ENCODE data around the gene MEIS1.

MEIS1 gene

DNA sequence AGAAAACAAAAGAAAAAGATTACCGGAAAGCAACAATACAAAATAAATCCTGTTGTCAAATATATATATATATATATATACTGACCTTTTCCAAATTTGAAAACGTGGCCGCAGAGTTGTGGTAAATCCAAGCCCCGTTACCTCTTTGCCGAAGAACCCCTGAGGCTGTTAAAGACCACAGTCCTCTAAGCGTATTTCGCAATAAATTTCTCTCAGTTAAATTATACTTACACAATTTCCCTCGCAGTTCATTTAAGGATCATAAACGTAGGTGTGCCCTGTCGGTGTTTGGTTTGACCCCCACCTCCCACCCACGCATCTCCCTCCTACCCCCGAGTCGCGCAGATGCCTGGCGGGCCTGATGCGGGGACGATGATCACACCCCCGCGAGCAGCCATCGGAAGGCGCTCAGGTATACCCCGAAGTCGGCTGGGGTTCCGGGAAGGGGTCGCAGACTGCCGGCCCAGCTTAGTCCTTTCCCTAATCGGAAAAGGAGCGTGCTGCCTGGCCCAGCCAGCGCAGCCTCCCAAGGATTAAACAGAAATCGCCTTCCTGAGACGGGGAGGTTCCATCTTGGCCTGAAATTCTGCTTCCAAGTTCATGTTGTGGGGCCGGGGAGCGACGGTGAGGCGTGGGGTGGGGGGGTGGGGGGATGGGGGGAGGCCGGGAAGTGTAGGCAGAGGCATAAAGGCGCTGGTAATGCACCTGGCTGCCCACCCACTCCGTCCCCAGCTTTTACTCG lies 2.9 kb upstream of the MEIS1 start:
- no peak for DNase-seq

DNA sequence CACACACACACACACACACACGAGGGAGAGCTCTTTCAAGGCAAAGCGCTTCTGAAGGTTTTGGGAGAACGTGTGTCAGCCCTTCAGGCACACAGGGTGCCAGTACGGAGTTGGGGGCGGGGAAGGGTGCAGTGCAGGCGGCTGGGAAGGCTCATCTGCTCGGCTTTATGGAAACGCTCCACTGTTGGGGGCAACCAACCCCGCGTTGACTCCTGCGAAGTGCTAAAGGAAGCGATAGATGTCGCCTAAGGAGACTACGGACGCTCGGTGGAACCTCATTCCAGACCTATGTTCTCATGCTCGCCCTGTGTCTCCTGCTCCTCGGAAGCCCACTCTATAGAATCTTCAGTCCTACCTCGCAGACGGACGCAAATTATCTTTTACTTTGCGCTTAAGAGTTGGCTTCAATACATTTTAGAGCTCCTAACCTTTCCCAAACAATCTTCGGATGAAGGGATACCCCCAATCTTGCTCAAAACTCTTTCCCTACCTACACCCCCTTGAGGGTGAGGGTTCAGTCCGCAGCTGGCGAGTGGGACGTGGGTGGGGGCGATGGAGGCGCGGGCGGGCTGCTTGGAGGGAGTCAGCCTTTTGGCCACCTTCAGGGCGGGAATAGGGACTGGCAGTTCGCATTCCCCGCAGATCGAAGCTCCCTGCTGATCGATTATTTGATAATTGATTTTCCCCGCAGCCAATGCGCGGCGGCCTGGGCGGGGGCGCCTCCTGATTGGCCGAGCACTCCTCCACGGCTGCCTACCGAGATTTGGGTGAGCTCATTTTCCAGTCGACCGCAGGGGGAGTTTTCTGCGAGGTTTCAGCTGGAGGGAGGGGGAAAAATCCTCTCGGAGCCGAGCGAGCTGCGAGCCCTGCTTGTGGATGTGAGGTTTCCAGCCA lies 1.9 kb upstream of the MEIS1 start:
- no peak for DNase-seq

DNA sequence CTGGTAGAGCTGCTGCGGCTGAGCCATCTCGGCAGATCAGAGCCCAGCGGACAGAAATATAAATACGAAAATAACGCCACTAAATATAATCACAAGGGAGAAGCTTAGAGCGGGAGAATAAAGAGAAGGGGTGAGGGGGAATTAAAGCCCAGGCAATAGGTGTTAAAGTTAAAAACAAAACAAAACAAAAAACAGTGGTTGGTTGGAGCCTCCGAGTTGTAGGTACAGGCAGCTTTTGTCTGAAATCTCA lies 1.3 kb upstream of the MEIS1 start:
- DNase-seq: no peak

DNA sequence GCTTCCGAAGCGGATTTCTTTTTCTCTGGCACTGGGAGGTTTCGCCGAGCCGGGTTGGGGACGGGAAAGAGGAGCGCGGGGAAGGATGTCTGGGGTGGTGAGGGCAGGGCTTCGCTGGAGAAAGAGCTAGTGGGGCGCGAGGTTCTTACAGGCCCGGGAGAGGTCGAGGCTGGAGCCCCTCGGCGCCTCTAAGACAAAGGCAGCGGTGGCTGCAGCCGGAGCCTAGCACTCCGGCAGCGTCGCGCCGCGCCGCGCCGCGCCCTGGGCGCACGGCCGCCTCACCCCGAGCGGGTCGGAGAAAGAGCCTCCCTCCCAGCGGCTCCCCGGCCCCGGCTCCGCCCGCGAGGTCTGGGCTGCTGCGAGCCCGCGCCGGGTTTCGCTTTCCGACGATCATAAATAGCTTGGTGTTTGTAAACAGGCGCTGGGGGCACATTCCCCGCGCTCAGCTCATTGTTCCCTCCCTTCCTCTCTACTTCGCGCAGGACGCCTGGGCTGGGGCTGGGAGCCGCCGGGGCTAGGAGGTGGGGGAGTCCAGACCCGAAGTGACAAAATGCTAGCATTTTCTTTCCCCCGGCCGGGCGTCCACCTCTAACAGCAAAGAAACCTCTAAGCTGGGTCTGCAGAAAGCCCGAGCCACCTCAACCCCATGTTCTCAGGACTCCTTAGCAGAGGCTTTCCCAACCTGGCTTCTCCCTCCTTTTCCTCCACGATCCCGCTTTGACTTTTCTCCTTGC lies 813 bp upstream of the MEIS1 start:
- no peak for DNase-seq

DNA sequence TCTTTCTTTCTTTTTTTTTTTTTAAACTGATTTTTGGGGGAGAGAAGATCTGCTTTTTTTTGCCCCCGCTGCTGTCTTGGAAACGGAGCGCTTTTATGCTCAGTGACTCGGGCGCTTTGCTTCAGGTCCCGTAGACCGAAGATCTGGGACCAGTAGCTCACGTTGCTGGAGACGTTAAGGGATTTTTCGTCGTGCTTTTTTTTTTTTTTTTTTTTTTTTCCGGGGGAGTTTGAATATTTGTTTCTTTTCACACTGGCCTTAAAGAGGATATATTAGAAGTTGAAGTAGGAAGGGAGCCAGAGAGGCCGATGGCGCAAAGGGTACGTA lies 587 bp downstream of the MEIS1 start:
- DNase-seq: no peak

DNA sequence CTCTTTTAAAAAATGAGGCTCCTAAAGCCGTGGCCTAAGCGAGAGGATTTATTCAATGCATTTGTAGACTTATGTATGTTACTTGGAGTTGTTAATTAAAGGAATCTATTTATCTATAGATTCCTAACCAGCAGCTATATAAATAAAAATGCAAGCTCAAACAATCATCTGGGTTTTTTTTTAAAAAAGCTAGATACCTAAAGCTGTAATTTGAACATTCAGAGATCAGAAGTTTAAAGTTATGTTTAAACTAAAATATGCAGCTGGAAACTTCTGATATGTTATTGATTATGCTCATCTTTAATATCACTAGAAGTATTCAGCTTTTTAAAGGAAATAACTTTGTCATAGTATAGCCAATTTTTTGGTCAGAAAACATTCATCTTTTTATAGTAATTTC lies 1.0 kb downstream of the MEIS1 start:
- DNase-seq: no peak

DNA sequence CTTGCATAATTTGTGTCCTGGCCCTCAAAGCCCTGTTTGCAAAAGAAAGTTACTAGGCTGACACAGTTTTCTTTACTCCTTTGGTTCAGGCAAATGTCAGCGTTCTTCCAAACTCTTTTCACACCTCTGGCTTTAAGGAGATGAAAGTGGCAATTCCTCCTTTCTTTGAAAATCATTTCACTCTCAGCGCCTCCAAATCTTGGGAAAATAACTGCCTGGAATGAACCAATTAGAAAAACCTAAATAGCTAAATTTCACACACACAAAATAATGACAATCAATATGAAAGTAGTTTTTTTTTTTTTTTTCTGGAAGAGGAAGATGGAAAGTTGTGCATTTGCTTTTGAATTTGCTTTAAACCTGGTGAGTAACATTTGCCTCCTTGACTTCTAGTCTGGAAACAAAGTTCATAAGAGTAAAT lies 1.7 kb downstream of the MEIS1 start:
- DNase-seq: no peak

DNA sequence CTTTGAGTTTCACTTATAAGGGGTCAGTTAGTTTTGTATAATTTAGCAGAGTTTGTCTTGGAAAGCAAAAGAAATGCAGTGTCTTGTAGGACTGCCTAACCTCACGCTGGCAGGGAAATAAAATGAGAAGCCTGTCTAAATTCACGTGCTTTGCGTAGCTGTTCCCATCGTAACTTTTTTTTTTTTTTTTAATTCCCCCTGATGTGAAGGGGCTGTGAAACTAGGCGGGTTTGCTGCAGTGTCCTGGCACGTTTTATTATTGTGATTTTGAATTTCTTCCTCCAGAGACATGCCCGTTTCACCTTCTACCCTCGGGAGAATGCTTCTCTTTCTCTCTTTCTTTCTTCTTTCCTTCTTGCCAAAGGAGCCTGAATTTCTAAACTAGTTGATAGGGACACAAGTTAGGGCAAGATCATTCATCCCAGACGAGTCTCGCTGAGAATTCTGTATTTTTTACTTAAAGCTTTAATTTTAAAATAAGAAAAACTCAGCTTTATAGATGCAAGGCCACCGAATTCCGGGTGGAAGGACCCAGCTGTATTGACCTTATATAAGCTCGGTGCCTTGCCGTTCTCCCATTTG lies 2.3 kb downstream of the MEIS1 start:
- DNase-seq: no peak

DNA sequence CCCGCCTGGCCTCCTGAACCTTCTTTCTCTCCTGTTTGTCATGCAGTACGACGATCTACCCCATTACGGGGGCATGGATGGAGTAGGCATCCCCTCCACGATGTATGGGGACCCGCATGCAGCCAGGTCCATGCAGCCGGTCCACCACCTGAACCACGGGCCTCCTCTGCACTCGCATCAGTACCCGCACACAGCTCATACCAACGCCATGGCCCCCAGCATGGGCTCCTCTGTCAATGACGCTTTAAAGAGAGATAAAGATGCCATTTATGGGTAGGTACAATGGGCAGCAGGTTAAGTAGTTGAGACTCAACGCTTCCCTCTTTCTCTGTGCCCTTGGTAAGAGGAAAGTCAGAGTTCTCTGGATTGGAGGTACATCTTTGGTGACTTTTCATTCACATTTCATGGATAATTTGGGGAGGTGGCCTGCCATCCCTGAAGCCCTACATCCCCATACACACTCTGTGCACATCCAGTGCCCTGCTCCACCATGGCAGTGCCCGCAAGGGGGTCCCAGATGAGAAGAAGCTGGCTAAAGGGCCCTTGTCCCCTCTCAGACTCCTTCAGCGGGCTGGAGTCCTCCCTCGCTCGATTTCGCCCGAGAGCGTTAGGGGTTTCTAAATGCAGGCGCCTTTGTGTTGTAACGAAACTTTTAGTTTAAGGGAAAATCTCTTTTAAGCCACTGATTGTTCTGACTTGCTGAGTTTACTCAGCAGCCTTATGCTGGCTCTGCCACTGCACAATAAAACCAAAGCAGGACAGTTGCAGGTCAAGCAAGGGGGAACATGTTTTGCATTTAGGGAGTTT lies 3.0 kb downstream of the MEIS1 start:
- DNase-seq: no peak

DNA sequence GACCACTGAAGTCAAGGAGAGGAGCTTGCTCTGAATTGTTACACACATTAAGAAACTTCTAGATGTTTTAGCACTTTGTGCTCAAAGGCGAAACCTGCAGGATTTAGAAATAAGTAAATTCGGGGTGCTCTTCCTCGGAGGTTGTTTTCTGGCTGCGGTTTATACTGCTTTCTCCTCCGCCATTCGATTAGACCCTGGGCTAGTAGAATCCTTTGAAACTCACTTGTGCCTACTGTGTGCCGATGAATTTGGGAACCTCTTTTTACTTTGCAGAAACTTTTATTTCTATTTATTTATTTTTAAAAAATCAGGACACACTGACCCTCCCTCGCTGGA lies 3.5 kb downstream of the MEIS1 start:
- no peak for DNase-seq

DNA sequence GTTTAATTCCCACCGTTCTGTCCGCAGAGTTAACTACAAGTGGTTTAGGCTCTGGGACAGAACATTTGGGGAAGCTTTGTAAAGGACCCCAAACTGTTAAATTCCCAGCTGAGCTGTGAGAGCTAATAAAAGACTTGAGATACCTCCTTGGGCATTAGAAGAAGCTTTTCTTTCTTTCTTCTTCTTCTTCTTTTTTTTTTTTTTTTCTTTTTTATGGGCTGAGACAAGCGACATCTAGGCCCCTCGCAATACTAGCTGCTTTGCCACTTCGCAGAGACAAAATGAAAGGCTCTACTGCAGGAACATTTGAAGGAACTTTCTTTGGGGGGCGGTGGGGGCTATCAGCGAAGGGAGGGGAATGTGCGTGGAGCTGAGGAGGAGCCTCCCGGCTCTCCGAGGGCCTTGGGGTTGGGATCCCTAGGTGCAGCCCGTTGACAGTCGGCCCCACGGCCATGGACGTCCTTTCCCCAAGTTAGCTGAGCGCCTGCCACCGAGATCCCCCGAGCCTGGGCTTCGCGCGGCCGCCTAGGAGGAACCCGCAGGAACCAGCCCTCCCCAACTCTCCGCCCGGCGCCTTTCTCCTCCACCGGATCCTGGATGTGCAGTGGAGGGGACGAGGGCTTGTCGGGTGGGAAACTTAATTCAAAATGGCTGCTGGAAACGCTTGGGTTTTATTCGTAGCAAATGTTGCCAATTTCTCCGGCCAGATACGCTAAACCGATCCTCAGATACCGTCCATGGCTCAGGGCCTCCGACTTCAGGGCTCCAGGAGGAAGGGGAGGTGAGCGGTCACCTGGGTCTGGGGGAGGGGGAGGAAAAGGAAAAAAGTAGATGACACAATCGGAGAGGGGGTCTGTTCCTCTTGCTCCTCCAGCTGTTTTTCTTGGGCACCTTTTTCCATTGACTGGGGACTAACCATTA lies 4.2 kb downstream of the MEIS1 start:
- no peak for DNase-seq

DNA sequence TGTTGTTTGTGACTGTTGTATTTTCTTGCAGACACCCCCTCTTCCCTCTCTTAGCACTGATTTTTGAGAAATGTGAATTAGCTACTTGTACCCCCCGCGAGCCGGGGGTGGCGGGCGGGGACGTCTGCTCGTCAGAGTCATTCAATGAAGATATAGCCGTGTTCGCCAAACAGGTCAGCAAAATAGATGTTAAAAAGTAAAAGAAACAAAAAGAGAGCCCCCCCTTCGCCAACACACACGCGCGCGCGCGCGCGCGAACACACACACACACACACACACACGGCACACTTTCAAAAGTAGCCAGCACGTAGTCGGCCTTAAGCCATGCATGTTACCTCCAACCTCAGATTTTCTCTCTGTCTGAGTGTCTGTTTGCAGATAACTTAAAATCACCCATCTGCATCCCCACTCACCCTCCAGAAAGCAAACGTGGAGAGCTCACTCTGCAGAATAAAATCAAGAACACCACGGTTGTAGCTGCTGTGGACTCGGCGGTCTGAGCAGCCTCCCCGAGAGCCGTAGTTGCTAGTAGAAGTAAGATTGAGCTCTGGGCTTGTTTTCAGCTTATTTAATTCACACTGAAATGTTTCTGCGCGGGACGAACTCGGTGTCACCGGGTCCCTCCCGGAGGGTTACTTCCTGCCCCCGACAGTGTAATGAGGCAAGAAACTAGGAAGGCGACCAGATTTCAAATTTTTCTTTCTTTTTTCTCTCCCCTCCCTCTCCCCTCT lies 5.1 kb downstream of the MEIS1 start:
- DNase-seq: no peak

DNA sequence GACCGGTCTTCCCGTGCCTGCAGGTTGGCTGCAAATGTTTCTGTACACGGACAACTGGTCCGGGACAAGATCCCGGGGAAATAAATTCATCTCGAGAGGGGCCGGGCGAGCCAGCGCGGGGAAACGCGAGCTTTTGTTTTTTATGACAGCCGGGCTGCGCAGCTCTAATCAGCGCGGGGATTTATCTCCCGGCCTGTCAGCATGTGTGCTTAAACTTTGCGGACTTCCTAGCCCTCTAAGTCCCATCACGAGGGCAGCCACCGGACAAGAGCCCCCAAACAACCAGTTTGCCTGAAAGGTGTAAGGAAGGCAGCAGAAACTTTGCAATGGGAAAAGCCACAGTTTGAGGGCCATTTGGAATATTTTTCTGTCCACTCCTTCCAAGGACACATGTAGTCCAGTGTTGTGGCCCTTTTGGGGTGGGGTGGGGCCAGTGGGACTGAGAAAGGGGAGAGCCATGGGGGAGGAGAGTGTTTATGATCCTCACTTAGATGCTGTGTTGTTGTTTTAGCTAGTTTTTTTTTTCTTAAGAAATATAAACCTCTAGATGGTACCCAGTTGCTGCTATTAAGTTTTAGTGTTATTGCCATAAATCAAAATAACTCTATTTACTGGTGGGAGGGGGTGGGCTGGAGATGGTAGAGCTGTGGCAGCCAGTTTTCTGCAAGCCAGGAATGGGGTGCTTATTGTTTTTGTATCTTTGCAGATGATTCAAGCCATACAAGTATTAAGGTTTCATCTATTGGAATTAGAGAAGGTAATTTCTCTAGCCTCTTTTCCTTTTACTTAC lies 6.0 kb downstream of the MEIS1 start:
- DNase-seq: no peak

DNA sequence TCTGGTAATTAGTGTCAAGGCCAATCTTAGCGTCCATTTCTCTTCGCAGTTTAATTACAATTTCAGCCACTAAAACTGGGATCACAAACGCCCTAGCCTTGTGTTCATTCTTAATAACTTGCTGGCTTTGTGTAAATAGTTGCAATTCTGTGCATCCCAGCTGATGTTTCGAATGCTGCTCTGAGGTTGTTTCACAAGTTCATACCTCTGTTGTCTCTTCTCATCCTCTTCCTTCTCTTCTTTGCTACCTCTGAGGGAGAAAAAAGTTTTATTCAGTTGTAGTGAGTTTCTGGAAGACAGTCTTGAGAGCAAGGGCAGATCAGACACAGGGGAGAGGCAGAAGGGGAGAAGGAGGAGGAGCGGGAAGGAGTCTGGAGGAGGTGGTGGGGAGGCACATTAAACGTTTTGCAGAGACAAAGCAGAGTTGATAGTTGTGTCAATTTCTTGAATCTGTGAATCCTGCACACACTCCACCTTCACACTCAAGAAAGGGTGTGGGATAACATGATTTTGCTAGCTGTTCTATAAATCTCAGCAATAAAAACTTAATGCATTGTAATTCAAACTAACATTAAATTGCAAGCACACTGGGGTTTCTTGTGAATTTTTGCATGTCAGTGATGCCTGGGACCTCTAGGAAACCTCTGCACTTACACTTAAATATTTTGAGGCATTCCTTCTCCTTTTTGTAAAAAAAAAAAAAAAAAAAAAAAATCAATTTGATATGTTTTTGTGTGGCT lies 6.8 kb downstream of the MEIS1 start:
- DNase-seq: no peak

DNA sequence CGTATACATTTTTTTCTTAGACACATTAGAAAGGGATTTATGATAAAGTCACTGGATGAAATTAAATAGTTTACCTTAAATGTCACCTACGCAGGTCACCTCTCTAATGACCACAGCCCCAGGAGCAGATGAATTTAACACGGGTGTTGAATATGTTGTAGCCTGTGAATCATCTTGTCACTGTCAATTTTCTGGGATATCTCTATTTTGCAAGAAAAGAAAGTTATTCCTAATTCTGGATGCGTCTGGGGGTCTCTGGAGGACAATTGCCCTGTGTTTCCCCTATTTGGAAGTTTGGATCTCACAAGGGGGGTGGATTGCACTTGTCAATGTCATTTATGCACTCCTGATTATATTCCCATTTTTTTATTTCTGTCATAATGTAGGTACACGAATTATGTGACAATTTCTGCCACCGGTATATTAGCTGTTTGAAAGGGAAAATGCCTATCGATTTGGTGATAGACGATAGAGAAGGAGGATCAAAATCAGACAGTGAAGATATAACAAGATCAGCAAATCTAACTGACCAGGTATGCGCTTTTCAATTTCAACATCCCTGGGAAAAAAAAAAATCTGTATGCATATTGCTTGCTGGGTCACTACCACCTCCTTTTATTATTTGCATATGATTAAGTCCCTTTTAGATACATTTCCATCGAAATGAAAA lies 7.7 kb downstream of the MEIS1 start:
- no peak for DNase-seq

DNA sequence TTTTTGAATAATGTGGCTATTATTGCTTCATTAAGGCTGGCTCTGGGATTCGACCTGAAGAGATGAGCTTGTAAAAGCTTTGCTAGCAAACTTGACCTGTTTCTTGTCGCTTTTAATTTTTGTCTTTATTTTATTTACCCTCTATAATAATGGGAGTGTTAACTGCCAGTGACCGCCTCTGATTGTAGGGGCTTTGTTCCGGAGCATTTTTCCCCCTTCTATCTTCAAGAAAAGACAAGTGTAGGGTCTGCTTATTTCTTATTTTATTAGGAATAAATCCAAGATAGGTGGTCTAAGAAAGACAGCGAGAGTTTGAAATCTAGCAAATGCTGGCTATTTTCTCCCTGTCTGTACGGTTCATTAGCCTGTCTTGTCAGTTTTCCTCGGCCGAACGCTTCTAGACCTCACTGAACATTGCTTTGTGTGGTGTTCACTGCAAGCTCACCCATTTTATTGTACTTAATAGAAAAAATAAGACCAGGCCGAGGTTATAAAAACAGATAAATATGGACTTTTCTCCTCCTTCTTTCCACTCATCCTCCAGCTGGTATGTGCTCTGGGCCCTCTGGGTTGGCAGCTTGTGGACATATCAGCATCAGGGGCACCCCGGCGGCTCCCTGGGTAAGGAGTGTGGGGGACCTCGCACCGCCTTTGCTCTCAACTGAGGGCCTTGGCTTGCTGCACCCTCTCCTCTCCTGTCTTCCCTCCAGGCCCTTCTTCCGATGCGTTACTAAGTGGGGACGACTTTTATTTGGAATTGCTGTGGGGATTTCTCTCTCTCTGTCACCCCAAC lies 8.5 kb downstream of the MEIS1 start:
- no peak for DNase-seq

DNA sequence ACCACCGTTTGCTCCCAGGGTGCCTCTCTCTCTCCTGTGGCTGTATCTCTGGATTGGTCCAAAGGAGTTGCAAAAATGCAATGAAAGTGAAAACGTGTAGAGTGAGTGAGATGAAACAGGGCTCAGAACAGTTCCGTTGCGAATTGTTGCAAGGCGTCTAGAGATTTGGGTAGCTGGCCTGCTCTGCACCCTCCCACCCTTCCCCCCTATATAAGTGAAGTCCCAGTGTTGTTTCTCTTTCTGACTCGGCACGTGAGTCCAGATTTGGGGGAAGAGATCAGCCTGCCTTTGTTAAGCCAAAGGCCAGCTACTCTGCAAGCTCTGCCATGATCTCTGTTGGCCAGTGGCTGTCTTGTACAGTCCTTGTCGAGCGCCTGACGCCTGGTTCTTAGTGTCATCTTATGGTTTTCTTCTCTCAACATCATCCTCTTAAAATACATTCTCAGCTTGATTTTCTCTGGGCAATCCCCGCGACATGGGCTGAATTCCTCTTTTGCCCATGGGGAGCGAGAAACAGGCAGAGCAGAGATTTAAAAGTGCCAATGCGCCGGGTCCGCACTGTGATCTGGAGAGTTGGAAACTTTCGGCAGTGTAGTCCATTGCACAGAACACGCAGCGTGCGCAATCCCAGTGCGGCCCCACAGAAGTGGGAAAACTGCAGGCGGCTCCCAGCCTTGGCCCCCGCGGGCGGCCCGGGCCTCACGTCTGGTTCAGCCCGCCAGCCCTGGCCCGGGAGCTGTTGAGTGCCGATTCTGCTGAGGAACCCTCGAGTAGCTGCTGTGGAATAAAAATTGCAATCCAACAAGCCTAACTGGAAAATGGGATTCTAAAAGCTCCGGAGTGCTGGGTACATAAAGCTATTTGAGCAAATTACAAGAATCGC lies 9.3 kb downstream of the MEIS1 start:
- no peak for DNase-seq
